OCI-LY1 (cell line): Measurements from ENCODE around the gene CELSR1.

Experiments used
- H2AFZ ChIP-seq: fragments of 200-600 bp; sonication (generic), shearing (Covaris generic); 2 replicates; pipeline ENCODE4 v1.6.0; 2014; ENCODE audit warnings: antibody characterized with exemption, mild to moderate bottlenecking, low read length
- H3F3A ChIP-seq: fragments of 200-600 bp; sonication (generic), shearing (Covaris generic); 2 replicates; pipeline ENCODE4 v1.6.0; 2014; ENCODE audit warnings: mild to moderate bottlenecking, antibody characterized with exemption, low read length, moderate library complexity; ENCODE audit not compliant: insufficient read depth
- H3K27ac ChIP-seq: fragments of 200-600 bp; sonication (generic); 2 replicates; pipeline ENCODE4 v1.5.1; 2014; ENCODE audit warnings: low read length, mixed run types, mild to moderate bottlenecking, low read depth; ENCODE audit not compliant: poor library complexity, severe bottlenecking
- H3K27me3 ChIP-seq: fragments of 200-600 bp; sonication (generic); 2 replicates; pipeline ENCODE4 v1.6.0; 2014; ENCODE audit warnings: antibody characterized with exemption, mild to moderate bottlenecking, low read length, moderate library complexity; ENCODE audit not compliant: insufficient read depth
- H3K36me3 ChIP-seq: fragments of 200-600 bp; sonication (generic); 2 replicates; pipeline ENCODE4 v1.6.1; 2014; ENCODE audit warnings: mild to moderate bottlenecking, antibody characterized with exemption, low read length, moderate library complexity, mixed read lengths; ENCODE audit not compliant: insufficient read depth
- H3K4me1 ChIP-seq: fragments of 200-600 bp; sonication (generic); 2 replicates; pipeline ENCODE4 v1.5.1; 2014; ENCODE audit warnings: mild to moderate bottlenecking, low read length, moderate library complexity; ENCODE audit not compliant: insufficient read depth, severe bottlenecking
- H3K4me2 ChIP-seq: fragments of 200-600 bp; sonication (generic), shearing (Covaris generic); 2 replicates; pipeline ENCODE4 v1.6.1; 2014; ENCODE audit warnings: low read length
- H3K4me3 ChIP-seq: fragments of 200-600 bp; sonication (generic); 2 replicates; pipeline ENCODE4 v1.5.1; 2014; ENCODE audit warnings: low read length, low read depth, mild to moderate bottlenecking, mixed read lengths; ENCODE audit not compliant: poor library complexity, severe bottlenecking
- H3K79me2 ChIP-seq: fragments of 200-600 bp; shearing (Covaris generic); 2 replicates; pipeline ENCODE4 v1.6.1; 2016; ENCODE audit warnings: mixed run types, low read length, mixed read lengths; ENCODE audit not compliant: insufficient read depth
- H3K9ac ChIP-seq: fragments of 200-600 bp; sonication (generic), shearing (Covaris generic); 2 replicates; pipeline ENCODE4 v1.6.1; 2014; ENCODE audit warnings: mild to moderate bottlenecking, low read length, mixed read lengths
- H3K9me2 ChIP-seq: fragments of 200-600 bp; sonication (generic), shearing (Covaris generic); 2 replicates; pipeline ENCODE4 v1.6.1; 2014; ENCODE audit warnings: low read depth, mild to moderate bottlenecking, low read length, mixed read lengths
- H3K9me3 ChIP-seq: fragments of 200-600 bp; shearing (Covaris generic); 2 replicates; pipeline ENCODE4 v1.6.1; 2014; ENCODE audit warnings: low read length, mixed read lengths
- H4K20me1 ChIP-seq: fragments of 200-600 bp; sonication (generic), shearing (Covaris generic); 2 replicates; pipeline ENCODE4 v1.6.0; 2016; ENCODE audit warnings: mild to moderate bottlenecking, low read length; ENCODE audit not compliant: insufficient read depth
- EZH2 ChIP-seq: fragments of 200-600 bp; sonication (generic), shearing (Covaris generic); IDR thresholded peaks from 2 replicates; pipeline ENCODE4 v1.8.0; 2017; ENCODE audit warnings: borderline replicate concordance, mixed run types, mild to moderate bottlenecking, antibody characterized with exemption, low read length, moderate library complexity, mixed read lengths
- TF ChIP-seq, protein P1 (sequence below): fragments of 200-600 bp; sonication (generic), shearing (Covaris generic); IDR thresholded peaks from 2 replicates; pipeline ENCODE4 v1.5.1; 2017; ENCODE audit warnings: mild to moderate bottlenecking, antibody characterized with exemption, low read length, moderate library complexity, mixed read lengths

CELSR1 gene

GRCh38 chr22:46319319-46319718 is 218.1 kb downstream of the CELSR1 start:
- no peaks in the 10 kb centered on the region for H3K9me2 ChIP-seq
- H3K27ac ChIP-seq = no peak overlapping the region
- H2AFZ ChIP-seq = no peak overlapping the region
- H3K79me2 ChIP-seq = no peaks in the 10 kb centered on the region
- no peaks in the 10 kb centered on the region for H3K9me3 ChIP-seq
- H3K4me1 ChIP-seq = no peaks in the 10 kb centered on the region
- H4K20me1 ChIP-seq = no peaks in the 10 kb centered on the region
- no peak overlapping the region for H3K4me2 ChIP-seq
- H3F3A ChIP-seq = no peaks in the 10 kb centered on the region
- TF ChIP-seq EZH2 = no peak
- TF ChIP-seq, protein P1, sequence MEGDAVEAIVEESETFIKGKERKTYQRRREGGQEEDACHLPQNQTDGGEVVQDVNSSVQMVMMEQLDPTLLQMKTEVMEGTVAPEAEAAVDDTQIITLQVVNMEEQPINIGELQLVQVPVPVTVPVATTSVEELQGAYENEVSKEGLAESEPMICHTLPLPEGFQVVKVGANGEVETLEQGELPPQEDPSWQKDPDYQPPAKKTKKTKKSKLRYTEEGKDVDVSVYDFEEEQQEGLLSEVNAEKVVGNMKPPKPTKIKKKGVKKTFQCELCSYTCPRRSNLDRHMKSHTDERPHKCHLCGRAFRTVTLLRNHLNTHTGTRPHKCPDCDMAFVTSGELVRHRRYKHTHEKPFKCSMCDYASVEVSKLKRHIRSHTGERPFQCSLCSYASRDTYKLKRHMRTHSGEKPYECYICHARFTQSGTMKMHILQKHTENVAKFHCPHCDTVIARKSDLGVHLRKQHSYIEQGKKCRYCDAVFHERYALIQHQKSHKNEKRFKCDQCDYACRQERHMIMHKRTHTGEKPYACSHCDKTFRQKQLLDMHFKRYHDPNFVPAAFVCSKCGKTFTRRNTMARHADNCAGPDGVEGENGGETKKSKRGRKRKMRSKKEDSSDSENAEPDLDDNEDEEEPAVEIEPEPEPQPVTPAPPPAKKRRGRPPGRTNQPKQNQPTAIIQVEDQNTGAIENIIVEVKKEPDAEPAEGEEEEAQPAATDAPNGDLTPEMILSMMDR = no peak
- no peaks in the 10 kb centered on the region for H3K27me3 ChIP-seq
- H3K36me3 ChIP-seq = peaks cover 94% of the 10 kb centered on the region
- no peak overlapping the region for H3K9ac ChIP-seq
- H3K4me3 ChIP-seq = no peak overlapping the region

DNA sequence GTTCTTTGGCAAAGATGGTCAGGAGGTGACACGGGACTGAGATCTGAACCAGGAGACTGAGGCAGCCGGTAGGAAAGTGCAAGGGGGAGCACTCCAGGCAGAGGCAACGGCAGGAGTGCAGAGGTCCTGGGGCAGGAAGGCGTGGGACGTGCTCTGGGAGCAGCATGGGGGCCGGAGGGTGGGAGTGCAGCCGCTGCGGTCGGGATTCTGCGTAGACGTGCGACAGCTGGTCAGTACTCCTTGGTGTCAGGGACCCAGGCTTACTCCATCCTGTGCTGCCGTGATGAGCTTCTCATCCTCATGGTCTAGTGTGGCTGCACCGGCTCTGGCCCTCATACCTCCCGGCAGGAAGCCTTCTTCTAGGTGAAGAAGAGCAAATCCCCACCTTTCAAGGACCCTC is 218.8 kb downstream of the CELSR1 start:
- no peaks in the 10 kb centered on the region for H3K27me3 ChIP-seq
- TF ChIP-seq, protein P1 = no peak
- TF ChIP-seq EZH2 = no peak
- H2AFZ ChIP-seq = no peak overlapping the region
- H3K27ac ChIP-seq = no peak overlapping the region
- no peaks in the 10 kb centered on the region for H3K9me2 ChIP-seq
- H3K79me2 ChIP-seq = no peaks in the 10 kb centered on the region
- H3K4me3 ChIP-seq = no peak overlapping the region
- H4K20me1 ChIP-seq = no peaks in the 10 kb centered on the region
- H3K36me3 ChIP-seq = peaks cover 94% of the 10 kb centered on the region
- H3F3A ChIP-seq = no peaks in the 10 kb centered on the region
- H3K4me2 ChIP-seq = no peak overlapping the region
- H3K4me1 ChIP-seq = no peaks in the 10 kb centered on the region
- no peaks in the 10 kb centered on the region for H3K9me3 ChIP-seq
- no peak overlapping the region for H3K9ac ChIP-seq

DNA sequence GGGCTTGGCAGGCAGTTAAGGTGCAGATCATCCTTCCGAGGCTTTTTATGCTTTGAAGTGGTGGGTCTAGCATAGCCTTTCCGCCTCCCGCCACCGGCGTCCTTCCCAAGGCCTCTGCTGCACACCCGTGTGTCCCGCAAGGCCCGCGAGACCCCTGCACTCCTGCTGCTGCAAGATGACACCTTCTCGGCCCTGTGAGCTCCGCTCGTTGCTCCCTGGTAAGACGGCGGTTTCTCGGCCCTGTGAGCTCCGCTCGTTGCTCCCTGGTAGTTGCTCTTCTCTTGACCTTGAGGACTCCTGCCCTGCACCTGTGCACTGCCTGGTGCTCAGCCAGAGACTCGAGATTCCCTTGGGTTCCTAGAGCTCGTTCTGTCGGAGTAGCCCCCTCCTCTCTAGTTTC is 219.8 kb downstream of the CELSR1 start:
- no peak overlapping the region for H3K9ac ChIP-seq
- H4K20me1 ChIP-seq = no peaks in the 10 kb centered on the region
- no peaks in the 10 kb centered on the region for H3K79me2 ChIP-seq
- H3K27me3 ChIP-seq = no peaks in the 10 kb centered on the region
- H2AFZ ChIP-seq = no peak overlapping the region
- no peaks in the 10 kb centered on the region for H3K9me2 ChIP-seq
- H3F3A ChIP-seq = no peaks in the 10 kb centered on the region
- H3K4me2 ChIP-seq = no peak overlapping the region
- H3K4me3 ChIP-seq = no peak overlapping the region
- no peaks in the 10 kb centered on the region for H3K4me1 ChIP-seq
- peaks cover 84% of the 10 kb centered on the region for H3K36me3 ChIP-seq
- H3K9me3 ChIP-seq = no peaks in the 10 kb centered on the region
- TF ChIP-seq, protein P1 = no peak
- no peak for TF ChIP-seq EZH2
- H3K27ac ChIP-seq = no peak overlapping the region
